Left kidney (tissue), 2 donors: ENCODE measurements around the gene SLC4A11. TPM values are rescaled to one million over a fixed set of nuclear protein-coding genes. Genes with fewer than 3 reads are reported as not detected.

ENCODE experiments used
- DNase-seq: peaks from one replicate; pipeline ENCODE4 v3.0.0-alpha.2; 2013
- polyA plus RNA-seq: library from polyadenylated mRNA; unstranded; fragments of 120-200 nt; gene quantifications from one replicate; pipeline ENCODE4 v1.2.1, GENCODE V29; 2013; ENCODE audit not compliant: insufficient read length

The SLC4A11 gene
- polyA plus RNA-seq, 1 donor = 2.3 TPM

GRCh38 chr20:3246682-3247081, 7.7 kb upstream of the SLC4A11 start:
- DNase-seq = no peak

- DNase-seq = no peak
Measured at GRCh38 chr20:3245711-3246110, 6.7 kb upstream of the SLC4A11 start.

GRCh38 chr20:3245156-3245555, 6.2 kb upstream of the SLC4A11 start:
- DNase-seq = no peak

- DNase-seq = no peak
Measured at GRCh38 chr20:3244613-3245012, 5.6 kb upstream of the SLC4A11 start.

DNA sequence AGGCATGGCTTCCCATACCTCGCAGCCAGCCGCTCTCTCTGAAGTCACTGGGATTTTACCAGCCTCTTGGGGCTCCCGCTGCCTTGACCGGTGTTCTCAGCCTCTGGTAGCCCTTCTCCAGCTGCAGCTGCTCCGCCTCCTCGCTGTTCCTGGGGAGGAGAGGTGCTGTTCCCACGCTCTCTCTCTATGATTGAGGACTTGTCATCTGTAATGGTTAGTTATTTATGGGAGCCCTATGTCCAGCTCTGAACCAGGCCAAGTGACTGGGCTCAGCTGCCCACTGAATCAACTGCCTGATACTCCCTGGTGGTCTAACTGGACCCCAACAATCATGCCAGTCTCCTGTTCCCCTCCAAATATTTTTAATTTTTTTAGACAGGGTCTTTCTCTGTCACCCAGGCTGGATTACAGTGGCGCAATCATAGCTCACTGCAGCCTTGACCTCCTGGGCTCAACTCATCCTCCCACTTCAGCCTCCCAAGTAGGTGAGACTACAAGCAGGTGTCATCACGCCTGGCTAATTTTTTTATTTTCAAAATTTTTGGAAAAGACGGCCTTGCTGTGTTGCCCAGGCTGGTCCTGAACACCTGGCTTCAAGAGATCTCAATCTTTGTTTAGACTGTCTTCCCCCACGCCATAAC, 4.8 kb upstream of the SLC4A11 start:
- no peak for DNase-seq

- no peak for DNase-seq
Measured at GRCh38 chr20:3242172-3242692, 3.2 kb upstream of the SLC4A11 start.

GRCh38 chr20:3240776-3241363, 1.9 kb upstream of the SLC4A11 start:
- no peak for DNase-seq

DNA sequence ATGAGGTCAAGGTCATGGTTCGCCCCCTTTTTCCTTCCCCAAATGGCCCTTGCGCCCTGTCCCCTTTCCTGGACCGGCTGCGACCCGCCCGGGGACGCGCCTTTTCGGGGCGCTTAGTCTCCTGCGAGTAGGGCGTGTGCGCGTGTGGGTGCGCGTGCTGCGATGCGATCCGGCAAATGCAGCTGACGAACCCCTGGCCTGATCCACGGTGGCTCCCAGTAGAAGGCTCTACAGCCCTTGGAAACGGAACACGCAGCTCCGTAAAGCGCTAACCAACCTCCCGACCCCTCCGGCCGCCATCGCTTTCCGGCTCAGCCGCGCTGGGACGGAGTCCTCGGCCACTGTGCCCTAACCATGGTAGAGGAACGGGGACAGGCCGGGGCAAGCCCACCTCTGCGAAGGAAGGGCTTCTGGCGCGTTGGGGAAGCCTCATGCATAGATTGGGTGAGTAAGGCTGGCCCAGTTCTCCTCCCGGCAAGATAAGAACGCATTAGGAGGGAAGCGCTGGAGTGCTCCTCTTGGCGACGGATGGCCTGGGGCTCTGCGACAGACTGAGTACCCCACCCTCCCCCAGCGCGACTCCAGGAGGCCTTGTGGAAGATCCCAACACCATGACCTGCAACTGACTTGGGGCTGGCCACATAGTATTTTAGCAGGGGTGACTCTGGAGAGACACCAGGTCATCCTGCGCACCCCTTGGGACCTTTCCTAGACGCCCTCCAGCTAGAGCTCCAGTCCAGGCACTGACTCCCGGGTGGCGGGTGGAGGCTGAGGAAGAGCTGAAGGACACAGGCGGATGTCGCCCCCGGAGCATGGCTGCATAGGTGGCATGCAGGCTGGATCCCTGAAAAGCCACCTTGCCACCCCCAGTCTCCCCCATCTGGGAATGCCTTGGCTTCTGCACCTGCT, 1.1 kb upstream of the SLC4A11 start:
- no peak for DNase-seq

- DNase-seq = no peak
Measured at GRCh38 chr20:3238616-3239025, 369 bp downstream of the SLC4A11 start.

- no peak for DNase-seq
Measured at GRCh38 chr20:3237958-3238615, 903 bp downstream of the SLC4A11 start.

GRCh38 chr20:3237011-3237957, 1.7 kb downstream of the SLC4A11 start:
- DNase-seq = no peak

GRCh38 chr20:3235666-3236324, 3.2 kb downstream of the SLC4A11 start:
- DNase-seq = no peak

- no peak for DNase-seq
Measured at GRCh38 chr20:3233991-3234498, 4.9 kb downstream of the SLC4A11 start.

GRCh38 chr20:3233131-3233990, 5.6 kb downstream of the SLC4A11 start:
- DNase-seq = no peak

DNA sequence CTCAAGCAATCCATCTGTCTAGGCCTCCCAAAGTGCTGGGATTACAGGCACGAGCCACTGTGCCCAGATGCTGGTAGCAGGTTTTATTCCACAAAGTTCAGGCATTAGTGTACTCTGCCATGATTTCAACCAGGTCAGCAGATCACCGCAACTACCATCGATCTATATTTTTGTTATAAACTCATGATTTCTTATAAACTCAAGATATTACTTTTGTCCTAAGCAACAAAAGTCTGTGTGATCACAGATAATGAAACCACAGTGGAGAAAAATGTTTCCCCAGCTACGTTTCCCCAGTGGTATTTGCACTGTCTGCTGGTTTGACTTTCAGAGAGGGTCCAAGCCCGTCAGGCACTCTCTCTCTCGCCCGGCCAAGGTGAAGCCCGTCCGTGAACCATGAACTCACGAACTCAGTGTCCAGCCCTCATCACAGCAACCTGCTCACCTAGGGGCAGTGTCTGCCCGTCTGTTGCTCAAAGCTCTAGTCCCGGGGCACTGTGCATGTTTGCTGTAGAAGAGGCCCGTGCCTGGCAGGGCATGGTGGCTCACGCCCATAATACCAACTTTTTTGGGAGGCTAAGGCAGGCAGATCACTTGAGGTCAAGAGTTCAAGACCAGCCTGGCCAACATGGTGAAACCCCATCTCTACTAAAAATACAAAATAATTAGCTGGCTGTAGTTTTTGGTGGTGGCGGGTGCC, 7.0 kb downstream of the SLC4A11 start:
- no peak for DNase-seq

GRCh38 chr20:3231116-3231515, 7.9 kb downstream of the SLC4A11 start:
- no peak for DNase-seq

GRCh38 chr20:3229798-3230197, 9.2 kb downstream of the SLC4A11 start:
- DNase-seq = no peak

DNA sequence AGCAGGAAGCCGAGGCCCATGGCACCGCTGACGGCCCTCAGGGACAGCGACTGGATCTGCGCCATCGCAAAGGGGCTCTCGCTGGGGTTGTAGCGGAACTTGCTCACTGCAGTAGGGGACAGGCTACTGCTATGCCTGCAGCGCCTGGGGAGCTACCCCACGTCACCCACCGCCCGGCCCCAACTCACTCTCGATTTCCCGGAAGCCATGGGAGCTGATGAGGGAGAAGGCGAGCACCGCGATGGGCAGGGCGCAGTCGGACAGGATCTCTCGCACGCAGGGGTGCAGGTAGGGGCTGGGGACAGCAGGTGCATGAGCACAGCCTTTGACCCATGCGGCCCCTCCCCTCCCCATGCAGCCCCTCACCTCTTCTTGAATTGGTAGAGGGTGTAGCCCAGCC, 9.8 kb downstream of the SLC4A11 start:
- DNase-seq = no peak

DNA sequence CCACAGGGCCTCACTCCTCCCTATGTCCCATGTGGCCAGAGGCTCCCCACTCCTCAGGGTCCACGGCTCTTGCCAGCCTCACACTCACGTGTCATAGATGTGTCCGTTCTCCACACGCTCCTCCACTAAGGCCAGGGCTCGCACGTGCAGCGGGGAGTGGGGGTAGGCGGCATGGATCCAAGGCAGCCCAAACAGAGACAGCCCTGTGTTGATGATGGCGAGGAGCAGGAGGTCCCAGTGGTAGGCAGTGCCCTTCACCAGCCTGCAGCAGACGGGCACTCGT, 10.3 kb downstream of the SLC4A11 start:
- DNase-seq = no peak
